Mucosa of descending colon (tissue), 3 donors: ENCODE measurements around the gene INSL6. TPM values are rescaled to one million over a fixed set of nuclear protein-coding genes. Genes with fewer than 3 reads are reported as not detected.

ENCODE experiments used
- ATAC-seq: fragments of 200-7000 bp; cut with Tn5 transposase; one replicate; pipeline ENCODE4 v1.9.1; 2020; ENCODE audit warnings: mild to moderate bottlenecking, moderate library complexity
- DNase-seq, 3 donors: peaks; one replicate each; pipeline ENCODE4 v3.0.0-alpha.2; 2020
- H3K36me3 ChIP-seq: fragments of 200-600 bp; one replicate; pipeline ENCODE4 v1.8.0; 2021; ENCODE audit warnings: low read depth, mild to moderate bottlenecking
- H3K4me1 ChIP-seq: fragments of 200-600 bp; one replicate; pipeline ENCODE4 v1.8.0; 2021; ENCODE audit warnings: low read depth, mild to moderate bottlenecking
- H3K4me3 ChIP-seq: fragments of 200-600 bp; one replicate; pipeline ENCODE4 v1.8.0; 2021; ENCODE audit warnings: mild to moderate bottlenecking
- H3K9me3 ChIP-seq: fragments of 200-600 bp; one replicate; pipeline ENCODE4 v1.8.0; 2021; ENCODE audit warnings: mild to moderate bottlenecking
- intact Hi-C, 2 donors: fragments of 100-400 bp; cut with DNase I in 1 of 2; cut with micrococcal nuclease in 1 of 2; formaldehyde crosslinking; loops; one replicate each; pipeline versions ENCODE4 v1.11.0 to v1.11.1; 2022; cut with DNase I, micrococcal nuclease
- total RNA-seq, 3 donors: library from RNA; stranded (reverse); fragmentation: NEBNext Ultra II Directional in 2 of 3; extraction: Animal tissue kit (Norgen Biotek cat#: 25700) in 2 of 3; gene quantifications; one replicate each; pipeline versions ENCODE4 v1.2.1 to v1.2.4, GENCODE V29; 2021 to 2023
- TF ChIP-seq, protein P1 (sequence below): fragments of 200-600 bp; IDR thresholded peaks from one replicate; pipeline ENCODE4 v1.8.0; 2022; ENCODE audit warnings: antibody characterized with exemption, mild to moderate bottlenecking
- donor health status: DM: no; HTN: no; CAD: no; lungs with moderate emphysema.
- donor health status: DM: no; HTN: no; CAD: no.
- donor health status: DM: no; HTN: yes; CAD: no.

The INSL6 gene
- total RNA-seq, 3 donors from 2014 or later, result not detected

DNA sequence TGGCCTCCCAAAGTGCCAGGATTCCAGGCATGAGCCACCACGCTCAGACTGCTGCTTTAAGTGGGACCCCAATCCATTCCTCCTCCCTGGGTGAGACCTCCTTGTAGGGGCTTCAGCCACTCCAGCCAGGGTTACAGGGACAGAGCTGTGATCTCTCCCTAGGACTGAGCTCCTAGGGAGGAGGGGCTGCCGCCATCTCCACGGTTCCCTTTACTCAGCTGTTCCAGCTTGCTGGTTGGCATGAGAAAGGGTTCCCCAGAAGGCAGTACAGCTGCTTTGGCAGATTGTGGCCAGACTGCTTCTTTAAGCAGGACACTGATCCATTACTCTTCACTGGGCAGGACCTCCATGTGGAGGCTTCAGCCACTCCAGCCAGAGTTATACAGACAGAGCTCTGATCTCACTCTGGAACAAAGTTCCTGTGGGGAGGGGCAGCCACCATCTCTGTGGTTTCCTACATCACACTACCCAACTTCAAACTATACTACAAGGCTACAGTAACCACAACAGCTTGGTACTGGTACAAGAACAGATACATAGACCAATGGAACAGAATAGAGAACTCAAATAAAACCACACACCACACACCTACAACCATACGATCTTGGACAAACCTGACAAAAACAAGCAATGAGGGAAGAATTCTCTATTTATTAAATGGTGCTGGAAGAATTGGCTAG lies 7.2 kb downstream of the INSL6 start:
- no peak overlapping the region for H3K4me3 ChIP-seq
- ATAC-seq (peak; percentile 13), DNase-seq (no peak)
- no peaks in the 10 kb centered on the region for H3K9me3 ChIP-seq
- no peaks in the 10 kb centered on the region for H3K4me1 ChIP-seq
- intact Hi-C loops, result no loop called here
- TF ChIP-seq, protein P1, sequence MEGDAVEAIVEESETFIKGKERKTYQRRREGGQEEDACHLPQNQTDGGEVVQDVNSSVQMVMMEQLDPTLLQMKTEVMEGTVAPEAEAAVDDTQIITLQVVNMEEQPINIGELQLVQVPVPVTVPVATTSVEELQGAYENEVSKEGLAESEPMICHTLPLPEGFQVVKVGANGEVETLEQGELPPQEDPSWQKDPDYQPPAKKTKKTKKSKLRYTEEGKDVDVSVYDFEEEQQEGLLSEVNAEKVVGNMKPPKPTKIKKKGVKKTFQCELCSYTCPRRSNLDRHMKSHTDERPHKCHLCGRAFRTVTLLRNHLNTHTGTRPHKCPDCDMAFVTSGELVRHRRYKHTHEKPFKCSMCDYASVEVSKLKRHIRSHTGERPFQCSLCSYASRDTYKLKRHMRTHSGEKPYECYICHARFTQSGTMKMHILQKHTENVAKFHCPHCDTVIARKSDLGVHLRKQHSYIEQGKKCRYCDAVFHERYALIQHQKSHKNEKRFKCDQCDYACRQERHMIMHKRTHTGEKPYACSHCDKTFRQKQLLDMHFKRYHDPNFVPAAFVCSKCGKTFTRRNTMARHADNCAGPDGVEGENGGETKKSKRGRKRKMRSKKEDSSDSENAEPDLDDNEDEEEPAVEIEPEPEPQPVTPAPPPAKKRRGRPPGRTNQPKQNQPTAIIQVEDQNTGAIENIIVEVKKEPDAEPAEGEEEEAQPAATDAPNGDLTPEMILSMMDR, result no peak
- no peaks in the 10 kb centered on the region for H3K36me3 ChIP-seq

DNA sequence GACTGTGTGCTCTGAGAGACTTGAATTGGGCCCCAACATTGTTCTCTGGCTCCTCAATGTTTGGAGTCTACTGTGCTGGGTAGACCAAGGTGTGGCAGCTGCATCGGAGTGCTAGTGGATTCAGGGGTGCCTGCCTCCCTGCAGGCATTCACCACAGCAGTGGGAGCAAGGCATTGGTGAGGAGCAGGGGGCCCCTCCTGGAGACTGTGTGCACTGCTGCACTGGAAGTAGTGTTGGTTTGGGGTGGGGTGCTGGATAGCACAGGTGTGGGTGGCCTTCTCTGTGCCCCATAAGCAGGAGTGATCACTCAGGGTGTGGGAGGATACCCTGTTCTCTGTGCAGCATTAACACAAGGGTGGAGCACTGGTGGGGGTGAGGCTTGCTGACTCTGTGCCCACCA lies 39.2 kb downstream of the INSL6 start:
- H3K4me3 ChIP-seq, result no peak overlapping the region
- ATAC-seq, result no peak
- H3K9me3 ChIP-seq, result peaks cover 5% of the 10 kb centered on the region
- H3K4me1 ChIP-seq, result no peaks in the 10 kb centered on the region
- no peaks in the 10 kb centered on the region for H3K36me3 ChIP-seq
- peak in 1 of 3 donors; percentile 14 for DNase-seq
- TF ChIP-seq, protein P1, result no peak
- intact Hi-C loops, result no loop called here

DNA sequence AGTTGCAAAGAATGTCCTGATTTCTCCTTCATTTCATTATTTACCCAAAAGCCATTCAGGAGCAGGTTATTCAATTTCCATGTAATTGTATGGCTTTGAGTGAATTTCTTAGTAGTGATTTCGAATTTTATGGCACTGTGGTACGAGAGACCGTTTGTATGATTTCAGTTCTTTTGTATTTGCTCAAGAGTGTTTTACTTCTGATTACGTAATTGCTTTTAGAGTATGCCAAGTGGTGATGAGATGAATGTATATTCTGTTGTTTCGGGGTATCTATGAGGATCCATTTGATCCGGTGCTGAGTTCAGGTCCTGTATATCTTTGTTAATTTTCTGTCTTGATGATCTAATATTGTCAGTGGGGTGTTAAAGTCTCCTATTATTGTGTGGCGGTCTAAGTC lies 41.2 kb downstream of the INSL6 start:
- intact Hi-C loops, result no loop called here
- ATAC-seq, result no peak
- no peak overlapping the region for H3K4me3 ChIP-seq
- TF ChIP-seq, protein P1, result no peak
- peaks cover 5% of the 10 kb centered on the region for H3K9me3 ChIP-seq
- H3K4me1 ChIP-seq, result no peaks in the 10 kb centered on the region
- H3K36me3 ChIP-seq, result no peaks in the 10 kb centered on the region
- no peak for DNase-seq

DNA sequence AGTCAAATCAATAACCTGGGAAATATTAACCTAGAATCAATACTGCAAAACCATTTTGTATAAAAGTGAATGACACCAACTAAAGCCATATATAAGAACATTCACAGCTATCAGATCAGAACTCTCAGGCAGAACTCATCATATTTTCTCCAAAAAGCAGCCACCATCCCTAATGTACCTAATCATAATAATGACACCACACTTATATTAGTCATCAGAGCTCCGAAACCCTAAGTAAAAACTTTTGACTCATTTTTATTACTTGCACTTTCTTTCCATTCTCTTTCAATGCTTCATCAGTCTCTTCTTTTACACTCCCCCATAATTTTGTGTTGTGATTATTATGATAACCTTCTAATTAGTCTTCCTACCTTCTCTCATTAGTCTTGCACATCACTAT lies 45.3 kb downstream of the INSL6 start:
- no peak for ATAC-seq
- TF ChIP-seq, protein P1, result no peak
- H3K4me3 ChIP-seq, result no peak overlapping the region
- no peaks in the 10 kb centered on the region for H3K4me1 ChIP-seq
- no peak for DNase-seq
- peaks cover 28% of the 10 kb centered on the region for H3K9me3 ChIP-seq
- intact Hi-C loops, result no loop called here
- H3K36me3 ChIP-seq, result no peaks in the 10 kb centered on the region

DNA sequence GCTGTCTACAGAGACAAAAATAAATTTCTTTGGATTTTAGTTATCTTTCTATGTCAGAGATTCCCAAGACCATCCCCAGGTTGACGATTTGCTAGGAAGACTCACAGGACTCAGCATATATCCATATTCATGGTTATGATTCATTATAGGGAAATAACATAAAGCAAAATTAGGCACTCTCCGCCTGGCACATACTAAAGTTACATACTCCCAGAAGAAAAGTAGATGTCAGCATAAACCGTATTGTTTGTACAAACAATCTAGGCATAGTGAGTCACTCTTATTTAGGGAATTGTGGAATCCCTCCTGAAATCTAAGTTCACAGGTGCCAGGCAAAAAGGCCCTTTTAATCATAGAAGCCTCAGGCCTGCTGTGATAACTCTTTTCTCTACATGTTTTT lies 62.9 kb downstream of the INSL6 start:
- no peaks in the 10 kb centered on the region for H3K9me3 ChIP-seq
- H3K36me3 ChIP-seq, result no peaks in the 10 kb centered on the region
- no peak overlapping the region for H3K4me3 ChIP-seq
- H3K4me1 ChIP-seq, result no peaks in the 10 kb centered on the region
- TF ChIP-seq, protein P1, result no peak
- DNase-seq (no peak), ATAC-seq (no peak)
- intact Hi-C loops, result no loop called here

DNA sequence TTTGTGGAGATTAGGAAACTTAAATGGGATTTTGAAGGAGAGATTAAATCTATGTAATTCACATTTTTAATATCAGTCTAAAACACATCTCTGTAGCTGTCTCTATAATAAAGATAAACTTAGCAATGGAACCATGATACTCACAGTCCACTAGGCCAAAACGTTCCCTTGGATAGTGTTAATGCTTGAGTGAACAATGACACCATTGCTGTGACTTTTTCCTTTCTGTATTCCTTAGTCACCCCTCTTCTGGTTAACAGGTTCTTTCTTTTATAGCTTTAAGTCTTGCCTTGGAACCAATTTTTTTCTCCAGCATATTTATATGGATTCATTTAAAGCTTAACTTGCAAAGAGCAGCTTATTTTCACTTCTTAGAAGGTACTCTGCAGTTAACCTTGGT lies 63.3 kb downstream of the INSL6 start:
- intact Hi-C loops, result no loop called here
- no peaks in the 10 kb centered on the region for H3K4me1 ChIP-seq
- no peaks in the 10 kb centered on the region for H3K9me3 ChIP-seq
- TF ChIP-seq, protein P1, result no peak
- no peak overlapping the region for H3K4me3 ChIP-seq
- ATAC-seq (no peak), DNase-seq (no peak)
- no peaks in the 10 kb centered on the region for H3K36me3 ChIP-seq
